SIG-M5 treated with dmso at 0.1 percent for 504 hours (cell line): ENCODE data around the gene PCDHGA5.
"Not testable (repeated sequence)": the region's sequence is repeated elsewhere in the genome, so short reads cannot be mapped to it uniquely, and the experiment has no call there.

Source experiments
- DNase-seq: peaks from one replicate; lab custom pipeline; 2025; ENCODE audit not compliant: unreplicated experiment; lab: John Stamatoyannopoulos, UW

The PCDHGA5 gene

DNA sequence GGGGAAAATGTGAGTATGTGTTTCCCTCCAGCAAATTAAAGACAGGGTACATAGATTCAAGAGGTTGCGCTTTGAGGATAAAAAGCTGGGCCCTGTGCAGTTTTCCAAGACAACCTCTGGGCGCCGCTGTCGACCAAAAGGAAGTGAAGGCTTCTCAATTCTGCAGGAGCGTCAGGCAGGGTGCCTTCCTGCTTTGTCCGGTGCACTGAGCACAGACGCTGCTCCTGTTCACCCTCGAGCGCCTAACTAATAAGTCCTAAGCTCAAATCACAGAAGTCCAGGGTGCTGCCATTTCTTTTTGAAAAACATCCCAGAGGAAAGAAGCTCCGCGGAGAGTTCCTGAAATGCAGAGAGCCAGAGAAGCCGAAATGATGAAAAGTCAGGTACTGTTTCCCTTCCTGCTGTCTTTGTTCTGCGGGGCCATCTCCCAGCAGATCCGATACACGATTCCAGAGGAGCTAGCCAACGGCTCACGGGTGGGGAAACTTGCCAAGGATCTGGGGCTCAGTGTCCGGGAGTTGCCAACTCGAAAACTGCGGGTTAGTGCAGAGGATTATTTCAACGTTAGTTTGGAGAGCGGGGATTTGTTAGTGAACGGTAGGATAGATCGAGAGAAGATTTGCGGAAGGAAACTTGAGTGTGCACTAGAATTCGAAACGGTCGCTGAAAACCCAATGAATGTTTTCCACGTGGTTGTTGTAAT is 13.9 kb upstream of the PCDHGA5 start, which contains the start of gene PCDHGB1:
PCDHGB1 (plus strand) TSS at position 183 of the 703 bp plus-strand sequence; CDS start at position 345, 162 bp downstream.
- peak; percentile 45 for DNase-seq

DNA sequence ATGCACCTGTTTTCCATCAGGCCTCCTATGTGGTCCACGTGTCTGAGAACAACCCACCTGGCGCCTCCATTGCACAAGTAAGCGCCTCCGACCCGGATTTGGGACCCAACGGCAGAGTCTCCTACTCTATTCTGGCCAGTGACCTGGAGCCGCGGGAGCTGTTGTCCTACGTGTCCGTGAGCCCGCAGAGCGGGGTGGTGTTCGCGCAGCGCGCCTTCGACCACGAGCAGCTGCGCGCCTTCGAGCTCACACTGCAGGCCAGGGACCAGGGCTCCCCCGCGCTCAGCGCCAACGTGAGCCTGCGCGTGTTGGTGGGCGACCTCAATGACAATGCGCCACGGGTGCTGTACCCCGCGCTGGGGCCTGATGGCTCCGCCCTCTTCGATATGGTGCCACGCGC is 12.4 kb upstream of the PCDHGA5 start:
- no peak for DNase-seq

DNA sequence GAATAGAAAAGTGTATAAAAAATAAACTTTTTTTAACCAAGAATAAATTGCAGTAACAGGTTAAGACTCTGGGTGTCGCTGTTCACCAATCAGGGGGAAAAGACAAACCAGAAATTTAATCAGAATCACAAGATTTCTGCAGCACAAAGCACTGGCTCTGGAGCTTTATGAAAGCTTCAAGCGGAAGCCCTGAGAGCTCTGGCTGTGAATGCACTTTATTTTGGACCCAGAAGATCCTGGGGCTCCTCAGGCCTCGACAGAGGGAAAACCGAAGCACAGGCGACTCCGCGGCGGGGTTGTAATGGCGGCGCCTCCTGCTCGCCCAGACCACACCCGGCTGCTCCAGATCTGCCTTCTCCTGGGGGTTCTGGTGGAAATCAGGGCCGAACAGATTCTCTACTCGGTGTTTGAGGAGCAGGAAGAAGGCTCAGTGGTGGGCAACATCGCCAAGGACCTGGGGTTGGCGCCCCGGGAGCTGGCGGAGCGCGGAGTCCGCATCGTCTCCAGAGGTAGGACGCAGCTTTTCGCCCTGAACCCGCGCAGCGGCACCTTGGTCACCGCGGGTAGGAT is 9.0 kb upstream of the PCDHGA5 start, which contains the start of gene PCDHGA4:
PCDHGA4 (plus strand) TSS at position 122 of the 570 bp plus-strand sequence; CDS start at position 209, 87 bp downstream.
- no peak for DNase-seq

DNA sequence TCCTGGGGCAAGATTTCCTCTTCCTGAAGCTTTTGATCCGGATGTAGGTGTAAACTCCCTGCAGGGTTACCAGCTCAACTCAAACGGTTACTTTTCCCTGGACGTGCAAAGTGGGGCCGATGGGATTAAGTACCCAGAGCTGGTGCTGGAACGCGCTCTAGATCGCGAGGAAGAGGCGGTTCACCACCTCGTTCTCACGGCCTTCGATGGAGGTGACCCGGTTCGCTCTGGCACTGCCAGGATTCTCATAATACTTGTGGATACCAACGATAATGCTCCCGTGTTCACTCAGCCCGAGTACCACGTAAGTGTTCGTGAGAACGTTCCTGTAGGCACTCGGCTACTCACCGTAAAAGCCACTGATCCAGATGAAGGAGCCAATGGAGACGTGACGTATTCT is 8.3 kb upstream of the PCDHGA5 start:
- no peak for DNase-seq

DNA sequence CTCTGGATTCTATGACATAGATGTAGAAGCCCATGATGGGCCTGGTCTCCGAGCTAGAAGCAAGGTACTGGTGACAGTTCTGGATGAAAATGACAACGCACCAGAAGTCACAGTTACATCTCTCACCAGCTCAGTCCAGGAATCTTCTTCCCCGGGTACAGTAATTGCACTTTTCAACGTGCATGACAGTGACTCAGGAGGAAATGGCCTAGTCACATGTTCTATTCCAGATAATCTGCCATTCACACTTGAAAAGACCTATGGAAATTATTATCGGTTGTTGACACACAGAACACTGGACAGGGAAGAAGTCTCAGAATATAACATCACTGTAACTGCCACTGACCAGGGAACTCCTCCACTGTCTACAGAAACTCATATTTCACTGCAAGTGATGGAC is 7.8 kb upstream of the PCDHGA5 start:
- no peak for DNase-seq

DNA sequence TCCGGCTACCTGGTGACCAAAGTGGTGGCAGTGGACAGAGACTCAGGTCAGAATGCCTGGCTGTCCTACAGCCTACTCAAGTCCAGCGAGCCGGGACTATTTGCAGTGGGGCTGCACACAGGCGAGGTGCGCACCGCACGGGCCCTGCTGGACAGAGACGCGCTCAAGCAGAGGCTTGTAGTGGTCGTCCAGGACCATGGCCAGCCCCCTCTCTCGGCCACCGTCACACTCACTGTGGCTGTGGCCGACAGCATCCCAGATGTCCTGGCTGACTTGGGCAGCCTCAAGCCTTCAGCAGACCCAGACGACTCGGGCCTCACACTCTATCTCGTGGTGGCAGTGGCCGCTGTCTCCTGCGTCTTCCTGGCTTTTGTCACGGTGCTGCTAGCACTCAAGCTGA is 7.0 kb upstream of the PCDHGA5 start:
- no peak for DNase-seq

DNA sequence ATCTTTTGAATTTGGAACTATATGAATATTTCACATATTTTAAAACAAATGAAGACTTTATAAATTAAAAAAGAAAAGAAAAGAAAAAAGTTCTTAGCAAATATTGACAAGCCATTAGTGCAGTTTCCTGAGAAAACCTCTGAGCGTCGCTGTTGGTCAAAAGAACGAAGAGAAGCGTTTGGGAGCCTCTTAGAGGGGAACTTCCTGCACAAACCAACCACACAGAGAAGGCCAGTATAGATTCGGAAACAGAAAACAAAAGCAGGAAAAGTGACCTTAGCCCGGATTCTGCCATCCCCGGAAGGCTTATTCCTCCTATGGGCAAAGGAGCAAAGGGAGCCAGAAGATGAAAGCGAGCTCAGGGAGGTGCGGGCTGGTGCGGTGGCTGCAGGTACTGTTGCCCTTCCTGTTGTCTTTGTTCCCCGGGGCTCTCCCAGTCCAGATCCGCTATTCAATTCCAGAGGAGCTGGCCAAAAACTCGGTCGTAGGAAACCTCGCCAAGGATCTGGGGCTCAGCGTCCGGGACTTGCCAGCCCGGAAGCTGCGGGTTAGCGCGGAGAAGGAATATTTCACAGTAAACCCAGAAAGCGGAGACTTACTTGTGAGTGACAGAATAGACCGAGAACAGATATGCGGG is 4.1 kb upstream of the PCDHGA5 start, which contains the start of gene PCDHGB2:
PCDHGB2 (plus strand) TSS at position 205 of the 637 bp plus-strand sequence; CDS start at position 347, 142 bp downstream.
- DNase-seq, result peak; percentile 51

DNA sequence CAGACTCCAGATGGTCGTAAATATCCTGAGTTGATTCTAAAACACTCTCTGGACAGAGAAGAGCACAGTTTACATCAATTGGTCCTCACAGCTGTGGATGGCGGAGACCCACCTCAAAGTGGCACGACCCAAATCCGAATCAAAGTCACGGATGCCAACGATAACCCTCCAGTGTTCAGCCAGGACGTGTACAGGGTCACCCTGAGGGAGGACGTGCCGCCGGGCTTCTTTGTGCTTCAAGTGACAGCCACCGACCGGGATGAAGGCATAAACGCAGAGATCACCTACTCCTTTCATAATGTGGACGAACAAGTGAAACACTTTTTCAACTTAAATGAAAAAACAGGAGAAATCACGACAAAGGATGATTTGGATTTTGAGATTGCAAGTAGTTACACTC is 3.3 kb upstream of the PCDHGA5 start:
- DNase-seq, result no peak

DNA sequence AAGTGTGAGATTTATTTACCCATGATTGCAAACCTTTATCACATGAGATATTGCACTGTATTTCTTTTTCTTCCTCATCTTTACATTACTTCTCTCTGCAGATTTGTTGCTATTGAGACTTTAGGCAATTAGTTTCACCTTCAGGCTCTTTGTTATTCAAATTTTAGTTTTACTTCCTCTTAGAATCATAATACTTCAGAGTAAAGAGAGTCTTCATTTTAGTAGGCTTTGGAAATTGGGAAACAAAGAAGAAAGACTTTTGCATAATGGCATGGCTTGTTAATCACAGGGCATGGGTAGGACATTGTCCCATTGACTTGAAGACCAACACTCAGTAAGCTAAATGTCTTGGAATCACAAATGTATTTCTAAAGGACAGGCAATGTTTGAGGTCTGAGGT is 1.2 kb upstream of the PCDHGA5 start:
- DNase-seq, result no peak

DNA sequence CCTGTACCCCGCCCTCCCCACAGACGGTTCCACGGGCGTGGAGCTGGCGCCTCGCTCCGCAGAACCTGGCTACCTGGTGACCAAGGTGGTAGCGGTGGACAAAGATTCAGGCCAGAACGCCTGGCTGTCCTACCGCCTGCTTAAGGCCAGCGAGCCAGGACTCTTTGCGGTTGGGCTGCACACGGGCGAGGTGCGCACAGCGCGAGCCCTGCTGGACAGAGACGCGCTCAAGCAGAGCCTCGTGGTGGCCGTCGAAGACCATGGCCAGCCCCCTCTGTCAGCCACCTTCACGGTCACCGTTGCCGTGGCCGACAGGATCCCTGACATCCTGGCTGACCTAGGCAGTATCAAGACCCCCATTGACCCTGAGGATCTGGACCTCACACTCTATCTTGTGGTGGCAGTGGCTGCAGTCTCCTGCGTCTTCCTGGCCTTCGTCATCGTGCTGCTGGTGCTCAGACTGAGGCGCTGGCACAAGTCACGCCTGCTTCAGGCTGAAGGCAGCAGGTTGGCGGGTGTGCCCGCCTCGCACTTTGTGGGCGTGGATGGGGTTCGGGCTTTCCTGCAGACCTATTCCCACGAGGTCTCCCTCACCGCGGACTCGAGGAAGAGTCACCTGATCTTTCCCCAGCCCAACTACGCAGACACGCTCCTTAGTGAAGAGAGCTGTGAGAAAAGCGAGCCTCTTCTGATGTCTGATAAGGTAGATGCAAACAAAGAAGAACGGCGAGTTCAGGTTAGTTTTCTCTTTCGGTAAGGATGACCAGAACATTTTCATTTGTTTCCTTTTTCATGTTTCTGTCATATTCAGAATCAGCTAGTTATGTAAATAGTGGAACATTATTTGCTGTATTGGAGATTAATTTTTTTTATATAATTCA is 2.3 kb downstream of the PCDHGA5 start:
- DNase-seq, result no peak

DNA sequence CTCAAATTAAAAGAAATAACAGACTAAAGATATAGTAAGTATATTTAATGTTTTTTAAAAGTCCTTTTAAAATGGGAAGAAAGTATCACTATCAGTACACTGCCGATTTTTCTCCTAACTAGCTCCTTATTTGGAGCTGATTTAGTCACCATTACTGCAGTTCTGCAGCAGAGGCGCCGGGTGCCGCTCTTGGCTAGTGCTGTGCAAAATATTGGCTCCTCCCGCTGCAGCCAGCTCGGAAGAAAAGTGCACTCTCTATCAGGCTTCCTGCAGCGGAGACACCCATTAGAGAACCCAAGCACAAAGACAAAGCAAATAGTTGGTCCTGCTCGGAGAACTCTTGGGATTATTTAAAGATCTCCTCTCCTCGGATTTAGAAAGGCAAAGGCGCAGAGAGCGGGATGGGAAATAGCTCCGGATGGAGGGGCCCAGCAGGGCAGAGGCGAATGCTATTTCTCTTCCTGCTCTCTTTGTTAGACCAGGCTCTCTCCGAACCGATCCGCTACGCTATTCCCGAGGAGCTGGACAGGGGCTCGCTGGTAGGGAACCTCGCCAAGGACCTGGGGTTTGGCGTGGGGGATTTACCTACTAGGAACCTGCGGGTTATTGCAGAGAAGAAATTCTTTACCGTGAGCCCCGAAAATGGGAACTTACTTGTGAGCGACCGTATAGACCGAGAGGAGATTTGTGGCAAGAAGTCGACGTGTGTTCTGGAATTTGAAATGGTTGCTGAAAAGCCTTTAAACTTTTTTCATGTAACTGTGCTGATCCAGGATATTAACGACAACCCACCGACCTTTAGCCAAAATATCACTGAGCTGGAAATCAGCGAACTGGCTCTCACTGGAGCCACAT is 6.3 kb downstream of the PCDHGA5 start, which contains the start of gene PCDHGB3:
PCDHGB3 (plus strand) TSS at position 249 of the 855 bp plus-strand sequence; CDS start at position 402, 153 bp downstream.
- DNase-seq, result no peak

DNA sequence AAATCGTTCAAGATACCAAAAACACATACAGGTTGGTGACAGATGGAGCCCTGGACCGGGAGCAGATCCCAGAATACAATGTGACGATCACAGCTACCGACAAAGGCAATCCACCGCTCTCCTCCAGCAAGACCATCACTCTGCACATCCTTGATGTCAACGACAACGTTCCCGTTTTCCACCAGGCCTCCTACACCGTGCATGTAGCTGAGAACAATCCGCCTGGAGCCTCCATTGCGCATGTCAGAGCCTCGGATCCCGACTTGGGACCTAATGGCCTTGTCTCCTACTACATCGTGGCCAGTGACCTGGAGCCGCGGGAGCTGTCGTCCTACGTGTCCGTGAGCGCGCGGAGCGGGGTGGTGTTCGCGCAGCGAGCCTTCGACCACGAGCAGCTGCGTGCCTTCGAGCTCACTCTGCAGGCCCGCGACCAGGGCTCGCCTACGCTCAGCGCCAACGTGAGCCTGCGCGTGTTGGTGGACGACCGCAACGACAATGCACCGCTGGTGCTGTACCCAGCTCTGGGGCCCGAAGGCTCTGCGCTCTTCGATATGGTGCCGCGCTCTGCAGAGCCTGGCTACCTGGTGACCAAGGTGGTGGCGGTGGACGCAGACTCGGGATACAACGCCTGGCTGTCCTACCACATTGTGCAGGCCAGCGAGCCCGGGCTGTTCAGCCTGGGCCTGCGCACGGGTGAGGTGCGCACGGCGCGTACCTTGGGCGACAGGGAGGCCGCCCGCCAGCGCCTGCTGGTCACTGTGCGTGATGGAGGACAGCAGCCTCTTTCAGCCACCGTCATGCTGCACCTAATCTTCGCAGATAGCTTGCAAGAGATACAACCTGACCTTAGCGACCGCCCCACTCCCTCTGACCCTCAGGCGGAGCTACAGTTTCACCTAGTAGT is 7.9 kb downstream of the PCDHGA5 start:
- no peak for DNase-seq

DNA sequence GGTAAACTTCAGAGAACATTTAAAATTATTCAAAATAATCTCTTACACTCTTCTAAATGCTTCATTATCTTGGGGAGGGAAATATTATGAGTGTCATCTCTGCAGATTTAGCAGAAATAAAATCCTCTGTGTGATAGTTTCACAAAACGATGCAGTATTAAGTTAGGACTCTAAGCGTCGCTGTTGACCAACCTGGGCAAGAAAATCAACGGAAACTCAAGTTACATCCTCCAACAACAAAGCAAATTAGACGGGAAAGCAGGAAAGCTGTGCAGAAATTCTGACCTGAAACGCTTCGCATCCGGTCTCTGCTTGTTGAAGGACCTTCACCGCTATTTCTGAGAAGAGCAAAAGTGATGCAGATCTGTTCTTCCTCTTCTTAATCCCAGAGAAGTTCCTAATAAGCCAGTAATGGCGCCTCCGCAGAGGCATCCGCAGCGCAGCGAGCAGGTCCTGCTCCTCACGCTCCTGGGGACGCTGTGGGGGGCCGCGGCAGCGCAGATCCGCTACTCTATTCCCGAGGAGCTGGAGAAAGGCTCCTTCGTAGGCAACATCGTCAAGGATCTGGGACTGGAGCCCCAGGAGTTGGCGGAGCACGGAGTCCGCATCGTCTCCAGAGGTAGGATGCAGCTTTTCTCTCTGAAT is 9.8 kb downstream of the PCDHGA5 start, which contains the start of gene PCDHGA6:
PCDHGA6 (plus strand) TSS at position 219 of the 645 bp plus-strand sequence; CDS start at position 412, 193 bp downstream.
- no peak for DNase-seq

DNA sequence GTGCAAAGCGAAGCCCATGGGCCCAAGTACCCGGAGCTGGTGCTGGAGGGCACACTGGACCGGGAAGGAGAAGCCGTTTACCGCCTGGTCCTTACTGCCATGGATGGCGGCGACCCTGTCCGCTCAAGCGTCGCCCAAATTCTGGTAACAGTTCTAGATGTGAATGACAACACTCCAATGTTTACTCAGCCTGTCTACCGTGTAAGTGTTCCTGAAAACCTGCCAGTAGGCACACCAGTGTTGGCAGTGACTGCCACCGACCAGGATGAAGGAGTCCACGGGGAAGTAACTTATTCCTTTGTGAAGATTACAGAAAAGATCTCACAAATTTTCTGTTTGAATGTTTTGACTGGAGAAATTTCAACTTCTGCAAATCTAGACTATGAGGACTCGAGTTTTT is 10.7 kb downstream of the PCDHGA5 start:
- no peak for DNase-seq

DNA sequence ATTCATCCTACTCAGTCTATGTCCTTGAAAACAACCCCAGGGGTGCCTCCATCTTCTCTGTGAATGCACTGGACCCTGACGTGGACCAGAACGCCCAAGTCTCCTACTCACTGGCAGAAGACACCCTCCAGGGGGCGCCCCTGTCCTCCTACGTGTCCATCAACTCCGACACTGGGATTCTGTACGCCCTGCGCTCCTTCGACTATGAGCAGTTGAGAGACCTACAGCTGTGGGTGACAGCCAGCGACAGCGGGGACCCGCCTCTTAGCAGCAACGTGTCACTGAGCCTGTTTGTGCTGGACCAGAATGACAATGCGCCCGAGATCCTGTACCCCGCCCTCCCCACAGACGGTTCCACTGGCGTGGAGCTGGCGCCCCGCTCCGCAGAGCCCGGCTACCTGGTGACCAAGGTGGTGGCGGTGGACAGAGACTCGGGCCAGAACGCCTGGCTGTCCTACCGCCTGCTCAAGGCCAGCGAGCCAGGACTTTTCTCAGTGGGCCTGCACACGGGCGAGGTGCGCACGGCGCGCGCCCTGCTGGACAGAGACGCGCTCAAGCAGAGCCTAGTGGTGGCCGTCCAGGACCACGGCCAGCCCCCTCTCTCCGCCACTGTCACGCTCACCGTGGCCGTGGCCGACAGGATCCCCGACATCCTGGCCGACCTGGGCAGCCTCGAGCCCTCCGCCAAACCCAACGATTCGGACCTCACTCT is 11.6 kb downstream of the PCDHGA5 start:
- not testable (repeated sequence) for DNase-seq

DNA sequence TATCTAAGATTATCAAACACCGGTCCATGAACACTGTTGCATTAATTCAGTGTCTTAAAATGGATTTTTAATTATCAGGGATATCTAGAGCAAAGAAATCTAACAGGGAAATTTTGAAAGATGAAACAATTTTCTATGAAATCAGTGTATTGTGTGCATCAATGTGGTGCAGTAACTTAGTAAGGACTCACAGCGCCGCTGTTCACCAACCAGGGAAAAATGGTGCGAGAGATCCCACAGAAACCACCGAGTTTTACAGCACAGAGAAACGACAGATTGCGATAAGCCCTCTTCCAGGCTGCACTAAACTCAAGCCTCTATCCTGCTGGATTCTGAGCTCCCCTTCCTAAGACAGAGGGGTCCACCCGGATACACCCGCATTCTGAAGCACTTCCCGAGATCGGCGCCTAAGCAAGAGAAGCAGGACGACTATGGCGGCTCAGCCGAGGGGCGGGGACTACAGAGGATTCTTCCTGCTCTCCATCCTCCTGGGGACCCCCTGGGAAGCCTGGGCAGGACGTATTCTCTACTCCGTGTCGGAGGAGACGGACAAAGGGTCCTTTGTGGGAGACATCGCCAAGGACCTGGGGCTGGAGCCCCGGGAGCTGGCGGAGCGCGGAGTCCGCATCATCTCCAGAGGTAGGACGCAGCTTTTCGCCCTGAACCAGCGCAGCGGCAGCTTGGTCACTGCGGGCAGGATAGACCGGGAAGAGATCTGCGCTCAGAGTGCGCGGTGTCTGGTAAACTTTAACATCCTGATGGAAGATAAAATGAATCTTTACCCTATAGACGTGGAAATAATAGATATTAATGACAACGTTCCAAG is 18.7 kb downstream of the PCDHGA5 start, which contains the start of gene PCDHGA7:
PCDHGA7 (plus strand) TSS at position 274 of the 826 bp plus-strand sequence; CDS start at position 432, 158 bp downstream.
- DNase-seq, result no peak

DNA sequence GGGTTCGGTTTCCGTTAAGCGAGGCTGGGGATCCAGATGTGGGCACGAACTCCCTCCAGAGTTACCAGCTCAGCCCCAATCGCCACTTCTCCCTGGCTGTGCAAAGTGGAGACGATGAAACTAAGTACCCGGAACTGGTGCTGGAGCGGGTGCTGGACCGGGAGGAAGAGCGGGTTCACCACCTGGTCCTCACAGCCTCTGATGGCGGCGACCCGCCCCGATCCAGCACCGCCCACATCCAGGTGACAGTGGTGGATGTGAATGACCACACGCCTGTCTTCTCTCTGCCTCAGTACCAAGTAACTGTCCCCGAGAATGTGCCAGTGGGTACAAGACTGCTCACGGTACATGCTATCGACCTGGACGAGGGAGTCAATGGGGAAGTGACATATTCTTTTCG is 19.4 kb downstream of the PCDHGA5 start:
- no peak for DNase-seq
